ENCODE results near the gene PHKG1. TPM values are rescaled to one million over a fixed set of nuclear protein-coding genes. Genes with fewer than 3 reads are reported as not detected.
A peak's percentile ranks its signal among the peaks of the same experiment; 100 is the strongest.
"Not testable (repeated sequence)": the region's sequence is repeated elsewhere in the genome, so short reads cannot be mapped to it uniquely, and the experiment has no call there.

The PHKG1 gene
- total RNA-seq, 1 donor from 2014 or later = not detected

DNA sequence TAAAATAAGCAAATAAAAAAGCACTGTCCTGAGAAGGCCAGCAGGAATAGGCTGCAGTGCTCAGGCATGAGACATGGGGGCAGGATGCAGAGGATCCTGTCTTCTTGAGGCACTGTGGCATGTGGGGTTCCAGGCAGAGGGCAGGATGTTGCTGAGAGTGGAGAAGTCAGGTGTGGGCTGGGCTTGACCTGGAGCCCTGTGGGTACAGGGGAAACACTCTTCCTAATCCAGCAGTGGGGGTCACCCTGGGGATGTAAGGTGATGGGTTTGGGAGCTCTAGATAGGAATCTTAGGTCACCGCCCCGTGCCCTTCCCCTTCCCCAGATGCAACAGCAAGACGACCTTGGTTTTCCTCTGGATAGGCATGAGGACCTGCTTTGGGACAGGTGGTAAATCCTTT lies 15.1 kb downstream of the PHKG1 start:
- H3K4me1 Mint-ChIP-seq (ENCODE audit: low read depth, unreplicated experiment) = no peaks in the 10 kb centered on the region
- TF ChIP-seq, protein P1, sequence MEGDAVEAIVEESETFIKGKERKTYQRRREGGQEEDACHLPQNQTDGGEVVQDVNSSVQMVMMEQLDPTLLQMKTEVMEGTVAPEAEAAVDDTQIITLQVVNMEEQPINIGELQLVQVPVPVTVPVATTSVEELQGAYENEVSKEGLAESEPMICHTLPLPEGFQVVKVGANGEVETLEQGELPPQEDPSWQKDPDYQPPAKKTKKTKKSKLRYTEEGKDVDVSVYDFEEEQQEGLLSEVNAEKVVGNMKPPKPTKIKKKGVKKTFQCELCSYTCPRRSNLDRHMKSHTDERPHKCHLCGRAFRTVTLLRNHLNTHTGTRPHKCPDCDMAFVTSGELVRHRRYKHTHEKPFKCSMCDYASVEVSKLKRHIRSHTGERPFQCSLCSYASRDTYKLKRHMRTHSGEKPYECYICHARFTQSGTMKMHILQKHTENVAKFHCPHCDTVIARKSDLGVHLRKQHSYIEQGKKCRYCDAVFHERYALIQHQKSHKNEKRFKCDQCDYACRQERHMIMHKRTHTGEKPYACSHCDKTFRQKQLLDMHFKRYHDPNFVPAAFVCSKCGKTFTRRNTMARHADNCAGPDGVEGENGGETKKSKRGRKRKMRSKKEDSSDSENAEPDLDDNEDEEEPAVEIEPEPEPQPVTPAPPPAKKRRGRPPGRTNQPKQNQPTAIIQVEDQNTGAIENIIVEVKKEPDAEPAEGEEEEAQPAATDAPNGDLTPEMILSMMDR (IDR thresholded peaks at IDR 0.05; ENCODE audit: partially characterized antibody, unreplicated experiment) = no peak
- H3K9me3 Mint-ChIP-seq (ENCODE audit: unreplicated experiment) = peaks cover 2% of the 10 kb centered on the region
- DNase-seq = no peak
- H3K4me3 Mint-ChIP-seq (ENCODE audit: unreplicated experiment) = no peak overlapping the region
- H3K27me3 Mint-ChIP-seq (ENCODE audit: unreplicated experiment) = peaks cover 3% of the 10 kb centered on the region
- no peaks in the 10 kb centered on the region for H3K36me3 Mint-ChIP-seq (ENCODE audit: unreplicated experiment)
- H3K27ac Mint-ChIP-seq (ENCODE audit: unreplicated experiment) = no peak overlapping the region

DNA sequence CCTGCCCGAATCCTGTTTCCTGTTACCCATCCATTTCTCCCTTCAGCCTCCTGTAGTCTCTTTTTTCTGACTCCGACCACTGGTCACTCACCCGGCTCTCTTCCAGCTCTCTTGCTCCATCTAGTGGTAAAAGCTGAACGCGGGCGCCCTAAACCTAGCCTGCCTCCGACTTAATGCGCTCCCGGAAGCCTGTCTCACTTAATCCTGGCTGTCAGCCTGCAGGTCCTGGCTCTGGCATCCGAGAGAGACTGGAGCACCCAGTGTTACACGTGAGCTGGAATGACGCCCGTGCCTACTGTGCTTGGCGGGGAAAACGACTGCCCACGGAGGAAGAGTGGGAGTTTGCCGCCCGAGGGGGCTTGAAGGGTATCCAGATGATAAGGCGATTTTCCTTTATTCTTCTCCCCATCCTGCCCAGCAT lies 18.4 kb downstream of the PHKG1 start:
- Mint-ChIP-seq H3K27ac (ENCODE audit: unreplicated experiment) (peak overlapping the region; percentile 29), H3K9me3 (ENCODE audit: unreplicated experiment) (peaks cover 2% of the 10 kb centered on the region), H3K4me3 (ENCODE audit: unreplicated experiment) (no peak overlapping the region), H3K27me3 (ENCODE audit: unreplicated experiment) (peaks cover 3% of the 10 kb centered on the region), H3K4me1 (ENCODE audit: low read depth, unreplicated experiment) (no peaks in the 10 kb centered on the region), H3K36me3 (ENCODE audit: unreplicated experiment) (peaks cover 4% of the 10 kb centered on the region)
- TF ChIP-seq, protein P1 (IDR thresholded peaks at IDR 0.05; ENCODE audit: partially characterized antibody, unreplicated experiment) = peak; percentile 84
- peak; percentile 84 for DNase-seq

DNA sequence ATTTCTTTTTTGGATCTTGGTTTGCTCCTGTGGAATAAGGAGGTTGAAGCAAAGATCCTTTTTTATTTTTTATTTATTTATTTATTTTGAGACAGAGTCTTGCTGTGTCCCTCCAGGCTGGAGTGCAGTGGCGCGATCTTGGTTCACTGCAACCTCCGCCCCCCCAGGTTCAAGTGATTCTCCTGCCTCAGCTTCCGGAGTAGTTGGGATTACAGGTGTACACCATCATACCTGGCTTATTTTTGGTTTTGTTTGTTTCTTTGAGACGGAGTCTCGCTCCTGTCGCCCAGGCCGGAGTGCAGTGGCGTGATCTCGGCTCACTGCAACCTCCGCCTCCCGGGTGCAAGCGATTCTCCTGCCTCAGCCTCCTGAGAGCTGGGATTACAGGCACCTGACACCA lies 26.4 kb downstream of the PHKG1 start:
- H3K27ac Mint-ChIP-seq (ENCODE audit: unreplicated experiment); H3K4me1 Mint-ChIP-seq (ENCODE audit: low read depth, unreplicated experiment); H3K36me3 Mint-ChIP-seq (ENCODE audit: unreplicated experiment); DNase-seq; H3K9me3 Mint-ChIP-seq (ENCODE audit: unreplicated experiment); H3K4me3 Mint-ChIP-seq (ENCODE audit: unreplicated experiment); H3K27me3 Mint-ChIP-seq (ENCODE audit: unreplicated experiment): not testable (repeated sequence)

DNA sequence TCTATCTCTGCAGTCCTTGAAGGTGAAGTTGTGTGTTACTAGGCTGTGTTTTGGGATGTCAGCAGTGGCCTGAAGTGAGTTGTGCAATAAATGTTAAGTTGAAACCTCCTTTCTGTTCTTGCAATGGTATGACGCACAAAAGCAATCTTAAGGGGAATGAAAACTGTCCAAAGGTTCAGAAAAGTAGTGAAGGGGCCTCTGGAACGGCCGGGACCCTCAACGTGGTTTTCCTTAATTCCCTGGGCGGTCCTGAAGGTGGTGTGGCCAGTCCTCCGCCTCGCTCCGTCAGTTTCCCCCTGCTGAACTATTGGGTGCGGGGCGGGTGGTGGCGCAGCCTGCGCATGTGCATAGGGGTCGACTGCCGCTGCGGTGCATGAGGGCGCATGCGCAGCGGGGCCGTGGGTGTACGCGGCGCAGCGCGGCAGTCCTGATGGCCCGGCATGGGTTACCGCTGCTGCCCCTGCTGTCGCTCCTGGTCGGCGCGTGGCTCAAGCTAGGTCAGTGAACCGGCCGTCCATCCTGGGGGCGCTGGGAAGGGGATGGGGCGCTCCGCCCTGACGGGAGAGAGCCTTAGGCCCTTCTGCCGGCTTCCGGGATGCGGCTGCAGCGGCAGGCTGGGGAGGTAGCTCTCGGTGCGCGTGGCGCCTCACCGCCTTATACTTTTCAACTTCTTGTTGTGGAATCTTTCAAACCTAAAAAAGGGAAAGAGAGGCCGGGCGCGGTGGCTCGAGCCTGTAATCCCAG lies 28.7 kb downstream of the PHKG1 start, which contains the start of gene SUMF2:
Gene SUMF2 (plus strand): TSS at position 405 of the 744 bp plus-strand sequence. CDS start 26 bp downstream, at position 431.
- Mint-ChIP-seq H3K27me3 (ENCODE audit: unreplicated experiment) (peaks cover 2% of the 10 kb centered on the region), H3K4me3 (ENCODE audit: unreplicated experiment) (peak within 1 kb of the TSS; percentile 87), H3K27ac (ENCODE audit: unreplicated experiment) (peak within 1 kb of the TSS; percentile 79), H3K4me1 (ENCODE audit: low read depth, unreplicated experiment) (peaks cover 4% of the 10 kb centered on the region), H3K9me3 (ENCODE audit: unreplicated experiment) (peaks cover 7% of the 10 kb centered on the region), H3K36me3 (ENCODE audit: unreplicated experiment) (no peaks in the 10 kb centered on the region)
- DNase-seq = peak; percentile 94
- TF ChIP-seq, protein P1 (IDR thresholded peaks at IDR 0.05; ENCODE audit: partially characterized antibody, unreplicated experiment) = no peak

DNA sequence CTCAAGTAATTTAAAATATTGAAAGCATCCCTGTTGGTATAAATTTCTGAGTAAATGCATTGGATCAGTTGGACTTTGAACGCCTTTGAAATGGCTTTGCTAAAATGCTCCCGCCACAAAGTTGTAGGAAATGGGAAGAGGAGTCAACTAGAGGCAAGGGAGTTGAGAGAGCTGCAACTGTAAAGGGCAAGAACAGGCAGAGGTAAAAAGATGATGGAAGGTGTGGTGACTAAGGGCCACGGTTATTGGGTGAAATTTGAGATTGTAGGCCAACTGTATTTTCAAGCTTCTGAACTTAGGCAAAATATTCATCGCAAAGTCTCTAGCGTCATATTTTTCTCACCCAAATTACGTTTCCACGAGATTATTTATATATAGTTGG lies 29.3 kb downstream of the PHKG1 start:
- peaks cover 4% of the 10 kb centered on the region for H3K4me1 Mint-ChIP-seq (ENCODE audit: low read depth, unreplicated experiment)
- H3K27ac Mint-ChIP-seq (ENCODE audit: unreplicated experiment) = peak overlapping the region; percentile 79

More for the DNA sequence above, 29.3 kb downstream of the PHKG1 start:
- peaks cover 7% of the 10 kb centered on the region for H3K9me3 Mint-ChIP-seq (ENCODE audit: unreplicated experiment)
- TF ChIP-seq, protein P1 (IDR thresholded peaks at IDR 0.05; ENCODE audit: partially characterized antibody, unreplicated experiment) = no peak
- no peak for DNase-seq
- peak overlapping the region; percentile 87 for H3K4me3 Mint-ChIP-seq (ENCODE audit: unreplicated experiment)
- H3K36me3 Mint-ChIP-seq (ENCODE audit: unreplicated experiment) = no peaks in the 10 kb centered on the region
- peaks cover 2% of the 10 kb centered on the region for H3K27me3 Mint-ChIP-seq (ENCODE audit: unreplicated experiment)

Measured in glutamatergic neuron (in vitro differentiated cells).